ENCODE measurements around the gene COL4A3.

- no peak for TF ChIP-seq ZNF280B (CRISPR knock-in tag; IDR thresholded peaks at IDR 0.05)
- TF ChIP-seq ATF6 (CRISPR knock-in tag; IDR thresholded peaks at IDR 0.05), result no peak
- TF ChIP-seq CBX2 (IDR thresholded peaks at IDR 0.05; ENCODE audit: insufficient read depth, low read length, poor library complexity, severe bottlenecking), result no peak
- no peak for TF ChIP-seq MLLT1 (IDR thresholded peaks at IDR 0.05)
- TF ChIP-seq POLR2A (conservative IDR thresholded peaks at IDR 0.05), result no peak
- TF ChIP-seq SMARCA5 (IDR thresholded peaks at IDR 0.05), result no peak
- no peak for TF ChIP-seq POLR2AphosphoS5 (IDR thresholded peaks at IDR 0.05; ENCODE audit: control insufficient read depth, insufficient read depth, low read depth, low read length)
- no peak for TF ChIP-seq CTCF (IDR thresholded peaks at IDR 0.05 in 2 of 3, conservative IDR thresholded peaks at IDR 0.05 in 1 of 3; ENCODE audit: insufficient read depth in 2 of 3, low read depth in 1 of 3, low read length in 3 of 3)
- no peak for TF ChIP-seq ZNF395 (CRISPR knock-in tag; IDR thresholded peaks at IDR 0.05)
These were observed 121.4 kb downstream of the COL4A3 start for GRCh38 chr2:227285741-227286236.

Measured in K562 (cell line).